Neuronal stem cell (in vitro differentiated cells): ENCODE data around the gene LMNA.

Experiments
- DNase-seq: peaks from one replicate; pipeline ENCODE4 v3.0.0-alpha.2; 2013; ENCODE audit warnings: low spot score
- H2AFZ ChIP-seq: one replicate; pipeline ENCODE4 v1.6.1; 2013; ENCODE audit warnings: mild to moderate bottlenecking, low read length, inconsistent platforms
- H2AK5ac ChIP-seq: 2 replicates; pipeline ENCODE4 v1.6.1; 2013; ENCODE audit warnings: low read depth, mild to moderate bottlenecking, inconsistent platforms, low read length, moderate library complexity, mixed read lengths
- H2BK120ac ChIP-seq: 2 replicates; pipeline ENCODE4 v1.6.1; 2013; ENCODE audit warnings: low read depth, mild to moderate bottlenecking, inconsistent platforms, low read length, moderate library complexity, mixed read lengths
- H2BK12ac ChIP-seq: one replicate; pipeline ENCODE4 v1.6.1; 2013; ENCODE audit warnings: low read length, inconsistent platforms
- H2BK15ac ChIP-seq: 2 replicates; pipeline ENCODE4 v1.6.1; 2013; ENCODE audit warnings: mild to moderate bottlenecking, low read length, inconsistent platforms, mixed read lengths
- H2BK5ac ChIP-seq: one replicate; pipeline ENCODE4 v1.6.1; 2013; ENCODE audit warnings: inconsistent platforms, mild to moderate bottlenecking, low read length, moderate library complexity
- H3K14ac ChIP-seq: one replicate; pipeline ENCODE4 v1.6.1; 2013; ENCODE audit warnings: low read length, inconsistent platforms
- H3K18ac ChIP-seq: 2 replicates; pipeline ENCODE4 v1.6.1; 2013; ENCODE audit warnings: low read length, inconsistent platforms
- H3K23ac ChIP-seq: 2 replicates; pipeline ENCODE4 v1.6.1; 2013; ENCODE audit warnings: low read depth, mild to moderate bottlenecking, mixed read lengths, low read length, inconsistent platforms; ENCODE audit not compliant: poor library complexity
- H3K27ac ChIP-seq: replicated peaks from 3 replicates; pipeline ENCODE4 v1.5.1; 2013; ENCODE audit warnings: low read length, inconsistent platforms
- H3K27me3 ChIP-seq, 3 experiments: 2 replicates each; pipeline ENCODE4 v1.6.1; 2013; ENCODE audit warnings: low read length in 3 of 3, mild to moderate bottlenecking in 2 of 3, inconsistent platforms in 1 of 3, low read depth in 1 of 3, mixed read lengths in 1 of 3, moderate library complexity in 1 of 3; ENCODE audit not compliant: control insufficient read depth in 3 of 3, insufficient read depth in 3 of 3
- H3K36me3 ChIP-seq, 2 donors: replicated peaks in 1 of 2; 2 replicates each; pipeline ENCODE4 v1.6.1; 2013; ENCODE audit warnings: low read length in 2 of 2; ENCODE audit not compliant: control insufficient read depth in 2 of 2, insufficient read depth in 2 of 2
- H3K4ac ChIP-seq: 2 replicates; pipeline ENCODE4 v1.6.1; 2013; ENCODE audit warnings: inconsistent platforms, mild to moderate bottlenecking, low read length, moderate library complexity
- H3K4me1 ChIP-seq, 2 donors: 1 replicate in 1 of 2; 2 replicates in 1 of 2; pipeline ENCODE4 v1.6.1; 2013; ENCODE audit warnings: low read length in 2 of 2, low read depth in 1 of 2; ENCODE audit not compliant: control insufficient read depth in 2 of 2, insufficient read depth in 1 of 2
- H3K4me2 ChIP-seq: one replicate; pipeline ENCODE4 v1.6.1; 2013; ENCODE audit warnings: mild to moderate bottlenecking, low read length, inconsistent platforms; ENCODE audit not compliant: insufficient read depth, poor library complexity, severe bottlenecking
- H3K4me3 ChIP-seq, 2 donors: 2 replicates each; pipeline ENCODE4 v1.5.1; 2013; ENCODE audit warnings: low read length in 2 of 2, mild to moderate bottlenecking in 2 of 2, inconsistent platforms in 1 of 2, moderate library complexity in 1 of 2
- H3K79me1 ChIP-seq: one replicate; pipeline ENCODE4 v1.6.1; 2013; ENCODE audit warnings: low read depth, mild to moderate bottlenecking, inconsistent platforms, low read length, moderate library complexity
- H3K9ac ChIP-seq: one replicate; pipeline ENCODE4 v1.6.1; 2013; ENCODE audit warnings: mild to moderate bottlenecking, low read depth, low read length, inconsistent platforms; ENCODE audit not compliant: poor library complexity
- H3K9me3 ChIP-seq, 2 donors: replicated peaks in 1 of 2; 2 replicates each; pipeline versions ENCODE3 to v1.6.1; 2013; ENCODE audit warnings: low read length in 2 of 2, mild to moderate bottlenecking in 2 of 2, inconsistent platforms in 1 of 2, low read depth in 1 of 2, mixed read lengths in 1 of 2, moderate library complexity in 1 of 2; ENCODE audit not compliant: control insufficient read depth in 2 of 2, insufficient read depth in 1 of 2
- H4K8ac ChIP-seq: one replicate; pipeline ENCODE4 v1.6.1; 2013; ENCODE audit warnings: low read depth, mild to moderate bottlenecking, inconsistent platforms, low read length, moderate library complexity
- H4K91ac ChIP-seq: one replicate; pipeline ENCODE4 v1.6.1; 2013; ENCODE audit warnings: low read length, low read depth, mild to moderate bottlenecking, inconsistent platforms; ENCODE audit not compliant: poor library complexity
- WGBS, 2 donors: extraction: QIAGEN DNeasy Blood & Tissue Kit; methylation state at CpG; one replicate each; pipeline ENCODE4 v1.1.7; 2013; ENCODE audit warnings: missing lambda C conversion rate in 2 of 2, mixed read lengths in 1 of 2; ENCODE audit not compliant: insufficient read length in 2 of 2, insufficient replicate concordance in 1 of 2; ENCODE audit errors: extremely low coverage in 2 of 2; 5-methylcytosine and 5-hydroxymethylcytosine counted together

The LMNA gene

GRCh38 chr1:156091610-156092009, 22.9 kb upstream of the LMNA start:
- Histone ChIP-seq H3K4ac (no peak overlapping the region), H4K91ac (no peak overlapping the region), H4K8ac (no peak overlapping the region), H2BK5ac (no peak overlapping the region), H3K9ac (no peak overlapping the region), H3K27me3 (no peaks in the 10 kb centered on the region), H2BK120ac (no peak overlapping the region), H2BK12ac (no peak overlapping the region), H3K4me1 (peaks cover 12 to 14% of the 10 kb centered on the region in 2 donors), H3K27ac (no peak overlapping the region), H3K4me2 (no peak overlapping the region), H3K23ac (no peak overlapping the region), H3K14ac (no peak overlapping the region), H2AK5ac (no peak overlapping the region), H2BK15ac (no peak overlapping the region), H3K9me3 (no peaks in the 10 kb centered on the region), H3K4me3 (no peak overlapping the region), H3K18ac (no peak overlapping the region), H2AFZ (no peak overlapping the region), H3K79me1 (peaks cover 10% of the 10 kb centered on the region), H3K36me3 (peaks cover 18 to 91% of the 10 kb centered on the region in 2 donors)
- DNase-seq, result no peak
- no CpG with 5 or more reads among the region's 2 CpGs for WGBS, 2 donors

GRCh38 chr1:156095906-156096508, 18.5 kb upstream of the LMNA start:
- Histone ChIP-seq H3K36me3 (peaks cover 20 to 94% of the 10 kb centered on the region in 2 donors), H3K4ac (no peak overlapping the region)
- no CpG with 5 or more reads among the region's 3 CpGs for WGBS, 2 donors

GRCh38 chr1:156096640-156097391, 17.7 kb upstream of the LMNA start:
- no CpG with 5 or more reads among the region's 14 CpGs for WGBS, 2 donors

More at GRCh38 chr1:156095906-156096508, 18.5 kb upstream of the LMNA start:
- no peaks in the 10 kb centered on the region for H3K9me3 ChIP-seq
- H2BK5ac ChIP-seq, result no peak overlapping the region
- H2AFZ ChIP-seq, result no peak overlapping the region
- H3K23ac ChIP-seq, result no peak overlapping the region
- DNase-seq, result no peak
- H3K79me1 ChIP-seq, result peaks cover 10% of the 10 kb centered on the region
- H3K18ac ChIP-seq, result no peak overlapping the region
- peaks cover 16 to 23% of the 10 kb centered on the region in 2 donors for H3K4me1 ChIP-seq
- H2BK15ac ChIP-seq, result no peak overlapping the region
- no peak overlapping the region for H4K91ac ChIP-seq
- no peak overlapping the region for H3K14ac ChIP-seq
- no peak overlapping the region for H2BK12ac ChIP-seq
- H2AK5ac ChIP-seq, result no peak overlapping the region
- H3K4me2 ChIP-seq, result no peak overlapping the region
- peak overlapping the region; percentile 24 for H3K27ac ChIP-seq
- no peak overlapping the region for H4K8ac ChIP-seq
- H3K27me3 ChIP-seq, result no peaks in the 10 kb centered on the region
- H2BK120ac ChIP-seq, result no peak overlapping the region
- H3K9ac ChIP-seq, result no peak overlapping the region
- H3K4me3 ChIP-seq, result no peak overlapping the region

GRCh38 chr1:156097499-156098178, 16.9 kb upstream of the LMNA start:
- Histone ChIP-seq H3K4me3 (peak overlapping the region in 1 of 2 donors; percentile 10), H2AK5ac (no peak overlapping the region), H2BK120ac (no peak overlapping the region), H3K79me1 (peaks cover 15% of the 10 kb centered on the region), H3K14ac (no peak overlapping the region), H3K23ac (peak overlapping the region; percentile 76), H3K36me3 (peaks cover 20 to 93% of the 10 kb centered on the region in 2 donors), H2BK12ac (no peak overlapping the region), H3K27me3 (no peaks in the 10 kb centered on the region), H2BK5ac (no peak overlapping the region), H4K91ac (no peak overlapping the region), H3K18ac (no peak overlapping the region), H4K8ac (no peak overlapping the region), H3K4me2 (no peak overlapping the region), H2BK15ac (peak overlapping the region; percentile 41), H3K9me3 (no peaks in the 10 kb centered on the region), H3K27ac (peak overlapping the region; percentile 9), H3K4me1 (peaks cover 16 to 27% of the 10 kb centered on the region in 2 donors), H2AFZ (no peak overlapping the region), H3K4ac (no peak overlapping the region), H3K9ac (no peak overlapping the region)
- no peak for DNase-seq
- no CpG with 5 or more reads among the region's 9 CpGs for WGBS, 2 donors

More at GRCh38 chr1:156096640-156097391, 17.7 kb upstream of the LMNA start:
- Histone ChIP-seq H2BK5ac (no peak overlapping the region), H3K14ac (no peak overlapping the region), H2BK15ac (no peak overlapping the region), H4K8ac (no peak overlapping the region), H3K4me3 (no peak overlapping the region), H2AFZ (no peak overlapping the region), H3K79me1 (peaks cover 10% of the 10 kb centered on the region), H3K4me2 (no peak overlapping the region), H2AK5ac (no peak overlapping the region), H3K9me3 (no peaks in the 10 kb centered on the region), H4K91ac (no peak overlapping the region), H3K23ac (peak overlapping the region; percentile 29), H3K18ac (no peak overlapping the region), H2BK12ac (no peak overlapping the region), H2BK120ac (no peak overlapping the region), H3K27me3 (no peaks in the 10 kb centered on the region), H3K4ac (no peak overlapping the region), H3K36me3 (peaks cover 17 to 93% of the 10 kb centered on the region in 2 donors), H3K27ac (no peak overlapping the region), H3K9ac (no peak overlapping the region), H3K4me1 (peaks cover 16 to 23% of the 10 kb centered on the region in 2 donors)
- DNase-seq, result no peak
